HG03196 (cell line): ENCODE results near the gene TEX2.
"Not testable (repeated sequence)": the region's sequence is repeated elsewhere in the genome, so short reads cannot be mapped to it uniquely, and the experiment has no call there.

Experiments
- ATAC-seq: cut with Tn5 transposase; IDR thresholded peaks from one replicate; pipeline ENCODE4 v1.9.1; 2021; ENCODE audit not compliant: unreplicated experiment

TEX2 gene

DNA sequence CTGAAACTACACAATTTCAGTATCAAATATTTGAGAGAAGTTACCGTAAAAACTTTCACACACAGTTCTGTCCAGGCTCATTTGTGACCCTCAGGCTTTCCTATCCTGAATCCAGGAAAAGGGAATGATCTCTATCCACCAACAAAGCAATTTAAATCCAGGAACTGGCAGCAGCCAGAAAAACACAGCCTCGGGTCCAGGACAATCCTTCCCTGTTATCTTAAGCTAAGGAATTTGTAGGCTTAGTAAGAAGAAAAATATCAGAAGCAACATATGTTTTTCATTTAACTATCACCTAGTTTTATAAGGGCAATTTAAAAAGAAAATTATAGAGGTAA, 47.1 kb downstream of the TEX2 start:
- no peak for ATAC-seq

DNA sequence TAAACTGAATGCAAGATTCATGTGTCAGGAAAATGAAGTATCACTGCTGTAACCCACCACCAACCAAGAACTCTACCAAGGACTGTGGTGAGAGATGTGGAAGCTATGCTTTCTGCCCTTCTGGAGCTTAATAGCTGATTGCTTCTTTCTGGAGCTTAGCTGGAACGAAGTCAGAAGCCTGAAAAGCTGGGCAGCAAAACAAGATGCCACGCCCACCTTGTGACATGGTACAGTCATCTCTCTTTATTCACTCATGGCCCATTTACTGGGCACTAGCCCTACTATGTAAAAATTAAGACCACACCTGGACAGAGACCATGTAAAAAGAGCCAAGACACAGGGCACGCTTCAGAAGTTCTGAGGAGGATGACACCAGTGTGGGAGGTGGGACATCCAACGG, 48.1 kb downstream of the TEX2 start:
- ATAC-seq, result no peak

DNA sequence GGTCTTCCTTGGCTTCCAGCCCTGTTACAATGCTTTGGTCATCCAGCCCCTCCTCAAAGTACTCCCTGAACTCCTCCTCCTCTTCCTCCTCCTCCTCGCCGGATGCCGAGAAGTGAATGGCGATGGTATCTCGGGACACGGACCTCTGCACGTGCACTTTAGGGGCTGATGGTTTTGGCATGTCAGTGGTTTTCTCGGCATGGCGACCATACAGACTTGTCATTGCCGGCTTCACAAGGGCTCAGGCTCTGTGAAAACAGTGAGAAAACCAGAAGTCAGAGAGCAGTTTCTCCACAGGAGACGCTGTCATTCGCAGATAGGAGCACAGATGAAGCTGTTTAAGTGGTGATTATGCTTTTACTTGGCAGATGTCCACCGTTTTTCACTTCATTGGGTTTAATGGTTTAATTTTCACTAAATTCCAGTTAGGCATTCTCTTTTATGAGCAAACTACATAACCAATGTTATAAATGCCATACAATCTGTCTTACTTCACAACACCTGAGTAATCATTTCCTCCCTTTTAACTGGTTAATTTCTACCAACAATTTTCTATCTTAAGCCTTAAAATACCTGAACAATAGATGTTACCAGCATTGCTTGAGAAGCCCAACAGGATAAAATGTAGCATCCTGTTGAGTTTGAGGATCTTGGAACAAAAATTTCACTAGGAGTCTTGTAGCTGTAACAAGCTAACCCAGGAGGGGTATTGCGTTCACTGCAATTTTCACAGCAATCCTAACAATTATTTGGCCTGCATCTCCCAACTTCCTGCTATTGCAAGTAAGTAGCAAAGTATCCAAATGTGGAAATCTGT, 48.9 kb downstream of the TEX2 start:
- no peak for ATAC-seq

DNA sequence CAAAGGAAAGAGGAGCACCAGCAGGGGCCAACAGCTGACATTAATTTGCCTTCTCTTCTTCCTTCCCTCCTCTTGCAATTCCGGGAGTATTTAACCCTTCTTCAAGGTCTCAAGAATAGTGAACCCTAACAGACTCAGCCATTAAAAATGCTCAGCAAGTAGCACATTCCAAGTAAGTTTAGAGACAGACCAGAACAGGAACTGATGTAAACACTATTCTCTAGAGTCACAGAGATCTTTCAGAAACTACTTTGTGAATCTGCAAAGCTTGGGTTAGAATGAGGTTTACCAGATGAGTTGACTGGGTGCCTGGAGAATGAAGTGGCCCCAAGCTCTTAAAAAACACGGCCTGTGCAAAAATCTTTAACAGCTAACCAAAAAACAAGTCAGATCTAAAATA, 50.9 kb downstream of the TEX2 start:
- no peak for ATAC-seq

DNA sequence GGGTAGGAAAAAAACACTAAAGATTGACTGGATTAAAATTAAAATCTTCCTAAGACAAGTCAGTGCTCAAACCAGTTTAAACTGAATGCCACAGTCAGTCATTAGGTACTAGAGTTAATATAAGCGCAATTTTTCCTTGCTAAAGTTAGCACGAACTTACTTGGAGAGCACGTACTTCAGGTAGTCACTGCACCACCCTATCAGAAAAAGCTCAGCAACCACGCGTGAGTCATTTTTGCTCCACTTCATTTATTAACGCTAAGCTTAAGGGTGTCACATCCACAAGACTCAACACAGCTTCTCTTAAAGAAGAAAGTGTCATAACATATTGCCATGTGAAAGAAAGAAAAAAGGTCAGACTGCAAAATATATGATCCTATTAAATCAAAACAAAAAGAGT, 53.1 kb downstream of the TEX2 start:
- ATAC-seq, result no peak

DNA sequence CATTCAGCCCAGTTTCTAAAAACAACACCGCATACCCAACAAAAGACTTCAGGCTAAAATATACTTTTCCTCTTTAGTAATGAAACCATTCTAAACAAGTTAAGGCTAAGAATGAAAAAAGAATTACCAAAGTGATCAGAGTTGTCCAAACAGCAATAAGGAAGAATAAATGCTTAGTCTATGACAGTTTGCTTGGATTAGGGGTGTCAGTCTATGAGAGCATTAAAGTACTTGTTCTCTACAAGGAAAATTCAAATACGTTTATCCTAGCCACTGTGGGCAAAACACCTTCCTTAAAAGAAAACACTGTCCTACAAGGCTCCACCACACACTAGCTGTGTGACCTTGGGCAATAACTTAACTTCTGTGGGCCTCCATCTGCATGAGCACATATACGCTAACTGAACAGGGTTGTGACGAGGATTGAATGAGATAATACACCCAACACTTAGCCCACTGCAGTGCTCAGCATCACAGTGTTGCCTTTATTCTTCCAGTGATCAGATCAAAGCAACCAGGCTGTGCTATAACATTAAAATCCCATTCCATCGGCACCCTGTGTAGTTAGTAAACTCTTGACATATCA, 53.6 kb downstream of the TEX2 start:
- no peak for ATAC-seq

DNA sequence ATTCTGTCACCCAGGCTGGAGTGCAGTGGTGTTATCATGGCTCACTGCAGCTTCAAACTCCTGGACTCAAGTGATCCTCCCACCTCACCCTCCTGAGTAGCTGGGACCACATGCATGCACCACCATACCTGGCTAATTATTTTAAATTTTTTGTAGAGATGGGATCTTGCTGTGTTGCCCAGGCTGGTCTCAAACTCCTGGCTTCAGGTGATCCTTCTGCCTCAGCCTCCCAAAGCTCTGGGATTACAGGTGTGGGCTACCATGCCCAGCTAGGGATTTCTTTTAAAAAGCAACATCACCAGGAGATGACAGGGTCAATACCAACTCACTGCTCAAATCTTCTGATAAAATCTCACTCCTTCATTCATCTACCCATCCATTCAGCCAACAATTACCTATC, 54.4 kb downstream of the TEX2 start:
- not testable (repeated sequence) for ATAC-seq

DNA sequence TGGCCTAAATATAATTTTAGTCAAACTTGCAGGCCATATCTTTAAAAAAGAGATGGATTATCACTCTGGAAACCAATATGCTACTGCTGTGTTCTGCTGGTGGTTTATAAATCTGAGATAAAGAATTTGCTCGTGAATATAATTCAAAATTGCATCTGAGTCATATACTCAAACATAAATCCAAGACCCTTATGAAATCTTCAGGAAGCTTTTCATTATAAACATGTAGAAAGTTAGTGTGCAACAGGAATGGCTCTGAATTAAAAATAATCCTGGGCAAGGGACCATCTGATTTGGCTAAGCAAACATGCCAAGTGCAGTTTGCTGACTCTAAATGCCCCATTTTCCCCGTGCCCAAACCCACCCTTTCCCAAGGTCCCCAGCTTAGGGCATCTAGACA, 57.3 kb downstream of the TEX2 start:
- ATAC-seq, result no peak

DNA sequence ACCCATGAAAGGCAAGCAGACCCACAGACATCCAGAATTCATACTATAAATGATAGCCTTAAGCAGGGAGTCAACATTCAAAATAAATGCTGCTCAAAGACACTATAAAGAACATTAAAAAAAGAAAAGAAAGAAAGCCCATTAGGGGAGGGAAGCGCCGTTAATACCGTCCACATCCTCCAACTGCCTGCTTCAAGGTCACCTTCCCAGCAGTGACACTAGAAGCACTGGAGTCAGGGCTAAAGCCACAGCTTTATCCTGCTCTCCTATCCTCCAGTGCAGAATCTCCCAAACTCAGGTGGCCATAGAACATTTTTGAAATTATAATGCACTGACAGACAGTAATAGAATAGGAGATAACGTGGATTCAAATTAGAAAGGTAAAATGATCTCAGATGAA, 59.4 kb downstream of the TEX2 start:
- no peak for ATAC-seq

DNA sequence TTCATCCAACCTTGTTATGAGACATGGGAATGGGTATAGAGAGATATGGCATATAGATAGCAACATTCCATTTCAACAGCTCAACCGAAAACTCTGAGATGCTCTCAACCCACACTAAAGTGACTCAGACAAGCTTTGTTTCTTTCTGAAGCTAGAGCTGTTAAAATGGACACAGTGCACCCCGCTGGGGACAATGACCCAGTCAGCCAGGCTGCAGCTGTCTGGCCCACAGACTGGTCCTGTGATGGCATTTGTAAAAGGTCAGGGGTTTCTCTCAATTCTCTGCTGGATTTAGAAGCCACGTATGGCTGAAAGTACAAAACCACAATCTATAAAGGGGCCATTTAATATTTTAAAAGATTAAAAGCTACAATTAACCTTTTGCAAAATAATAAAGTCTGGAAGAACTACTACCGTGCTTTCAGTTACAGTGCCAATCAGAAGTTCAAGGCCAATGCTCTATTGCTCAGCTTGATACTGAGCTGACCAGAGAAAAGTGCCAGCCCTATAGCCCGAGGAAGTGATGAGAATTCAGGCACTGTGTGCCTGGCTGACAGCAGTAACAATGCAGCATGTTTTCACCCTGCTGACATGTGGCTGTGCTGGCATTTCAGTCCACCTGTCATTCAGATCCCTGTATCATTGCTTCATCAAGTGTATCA, 60.2 kb downstream of the TEX2 start:
- ATAC-seq, result no peak

DNA sequence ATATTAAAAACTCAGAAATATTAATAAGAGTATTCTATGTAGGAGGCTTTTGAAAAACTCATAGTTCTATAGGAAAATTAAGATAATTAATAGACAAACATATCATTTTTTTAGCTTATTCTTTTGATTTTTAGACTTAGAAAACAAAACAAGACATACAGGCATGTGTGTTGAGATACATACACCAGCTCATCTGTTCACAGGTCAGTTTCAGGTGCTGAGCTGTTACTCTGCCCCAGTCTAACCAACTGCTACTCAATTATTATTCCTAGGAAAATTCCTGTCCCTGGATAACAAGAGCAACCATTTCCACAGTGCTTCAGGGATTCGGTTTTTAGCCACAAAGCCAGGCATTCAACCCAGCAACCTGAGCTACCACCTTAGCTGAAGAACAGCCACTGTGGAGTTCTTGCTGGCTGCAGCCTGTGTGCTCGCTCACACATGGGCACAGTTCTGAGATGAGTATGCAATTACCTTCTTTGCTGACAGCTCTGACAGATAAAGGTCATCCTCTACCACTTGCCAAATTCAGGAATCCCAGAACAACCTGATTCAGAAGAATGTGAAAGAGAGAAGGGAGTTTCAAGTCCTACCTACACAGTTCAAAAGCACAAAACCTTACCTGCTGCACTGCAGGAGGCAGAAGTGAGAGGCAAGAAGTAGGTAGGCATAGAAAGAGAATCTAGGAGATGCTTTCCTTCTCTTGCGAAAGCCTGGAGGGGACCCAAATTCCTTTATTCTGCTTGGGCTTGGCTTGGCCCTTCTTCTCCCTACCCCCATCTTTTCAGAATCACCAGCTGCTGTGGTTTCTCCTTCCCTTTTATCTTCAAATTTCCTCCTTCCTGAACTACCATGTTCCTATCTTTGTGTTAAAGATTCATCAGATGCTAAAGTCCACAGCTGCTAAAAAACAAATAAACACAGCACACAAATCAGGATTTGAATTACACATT, 62.7 kb downstream of the TEX2 start:
- no peak for ATAC-seq

DNA sequence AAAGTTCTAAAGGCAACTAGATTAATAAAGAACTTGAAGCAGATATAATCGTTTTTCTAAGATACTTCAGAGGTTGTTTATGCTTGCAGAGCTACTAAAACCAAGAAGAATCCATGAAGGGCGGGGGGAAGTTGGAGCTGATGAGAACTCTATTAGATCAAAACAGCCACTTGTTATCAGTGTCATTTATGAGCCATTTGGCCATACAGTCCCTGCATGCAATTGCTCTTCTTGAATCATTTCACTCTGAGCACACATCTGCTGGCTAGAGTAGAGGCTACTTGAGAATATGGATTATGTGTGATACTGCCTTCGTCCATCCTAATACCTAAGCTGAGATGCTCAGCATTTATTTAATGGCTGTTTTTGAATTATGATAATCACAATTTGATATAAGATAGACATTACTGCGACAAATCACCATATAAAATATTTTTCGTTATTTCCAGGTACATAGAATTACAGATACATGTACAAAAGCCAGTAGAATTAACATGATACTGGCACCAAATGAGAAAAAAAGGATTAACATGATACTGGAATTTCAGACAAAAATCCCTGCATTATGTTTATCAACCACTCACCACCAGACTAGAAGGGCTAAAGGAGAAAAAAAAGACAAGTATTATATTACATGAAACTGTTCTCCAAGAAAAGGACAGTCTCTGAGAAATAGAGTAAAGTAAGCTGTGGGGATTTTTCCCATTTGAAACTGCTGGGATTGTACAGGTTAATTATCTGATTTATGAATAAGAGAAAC, 64.5 kb downstream of the TEX2 start:
- no peak for ATAC-seq

DNA sequence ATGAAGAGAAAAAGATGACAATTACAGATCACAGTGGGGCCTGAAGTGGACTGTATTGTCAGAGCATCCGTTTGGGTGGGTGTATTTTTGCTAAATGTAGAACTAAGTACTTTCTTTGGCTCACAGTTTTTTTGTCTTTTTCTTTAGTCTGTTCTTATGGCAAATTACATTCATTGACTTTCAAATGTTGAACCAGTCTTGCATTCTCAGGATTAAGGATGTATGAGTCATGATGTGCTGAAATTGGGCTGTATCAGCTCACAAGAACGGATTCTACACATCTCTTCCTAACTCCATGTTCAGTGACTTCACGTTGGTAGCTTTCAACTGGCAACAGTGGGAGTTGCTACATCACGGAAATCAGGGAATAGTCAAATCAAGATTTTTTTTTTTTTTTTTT, 66.5 kb downstream of the TEX2 start:
- no peak for ATAC-seq

DNA sequence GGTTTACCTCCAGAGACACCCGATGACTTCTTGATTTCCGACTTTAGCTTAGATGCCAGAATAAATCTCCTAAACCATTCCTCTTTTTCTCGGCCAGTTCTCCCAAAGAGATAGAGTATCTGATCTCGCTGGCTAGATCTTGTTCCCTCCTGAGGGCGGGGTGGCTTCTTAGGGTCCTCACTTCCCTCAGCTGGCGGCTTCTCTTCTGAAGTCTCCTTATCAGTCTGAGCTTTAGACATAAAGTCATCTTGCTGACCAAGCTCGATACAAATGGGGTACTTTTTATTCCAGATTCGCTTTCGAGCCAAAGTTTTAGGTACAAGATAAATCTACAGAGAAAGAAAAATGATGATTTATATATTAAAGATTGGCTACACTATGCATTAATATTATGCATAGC, 69.5 kb downstream of the TEX2 start:
- ATAC-seq, result no peak

DNA sequence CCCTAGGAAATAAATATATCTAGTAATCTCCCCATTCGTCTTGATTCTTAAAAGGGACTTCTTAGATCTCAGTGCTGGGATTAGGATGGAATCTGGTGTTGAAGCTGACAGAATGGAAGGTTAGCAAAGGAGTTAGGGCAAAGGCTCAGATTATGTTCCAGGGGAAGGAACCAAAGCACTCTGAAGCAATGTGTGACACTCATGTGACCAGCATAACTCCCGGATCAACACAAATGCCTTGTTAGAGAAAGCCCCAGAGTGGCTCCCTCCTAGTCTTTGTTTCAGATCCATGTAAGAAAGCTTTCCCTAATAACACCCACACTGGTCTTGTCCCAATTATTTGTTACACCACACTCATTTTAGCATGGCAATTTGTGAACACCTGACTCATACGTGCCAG, 70.5 kb downstream of the TEX2 start:
- no peak for ATAC-seq

DNA sequence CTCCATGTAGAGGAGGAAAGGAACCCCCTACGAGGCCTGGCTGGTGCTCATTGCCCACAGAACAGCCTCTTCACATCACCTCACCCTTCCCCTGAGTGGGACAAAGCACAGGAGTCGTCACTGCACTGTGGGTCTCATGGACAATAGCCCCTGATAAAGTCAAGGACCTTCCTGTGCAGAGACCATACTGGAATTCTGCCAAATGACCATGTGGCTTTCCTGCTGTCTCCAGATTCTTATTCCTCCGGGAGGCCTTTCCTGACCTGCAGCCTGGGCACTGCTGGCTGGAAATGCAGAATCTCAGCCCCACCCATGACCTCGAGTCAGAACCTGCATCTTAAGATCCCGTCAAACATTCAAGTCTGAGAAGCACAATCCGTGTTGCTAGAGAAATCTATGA, 72.6 kb downstream of the TEX2 start:
- no peak for ATAC-seq

DNA sequence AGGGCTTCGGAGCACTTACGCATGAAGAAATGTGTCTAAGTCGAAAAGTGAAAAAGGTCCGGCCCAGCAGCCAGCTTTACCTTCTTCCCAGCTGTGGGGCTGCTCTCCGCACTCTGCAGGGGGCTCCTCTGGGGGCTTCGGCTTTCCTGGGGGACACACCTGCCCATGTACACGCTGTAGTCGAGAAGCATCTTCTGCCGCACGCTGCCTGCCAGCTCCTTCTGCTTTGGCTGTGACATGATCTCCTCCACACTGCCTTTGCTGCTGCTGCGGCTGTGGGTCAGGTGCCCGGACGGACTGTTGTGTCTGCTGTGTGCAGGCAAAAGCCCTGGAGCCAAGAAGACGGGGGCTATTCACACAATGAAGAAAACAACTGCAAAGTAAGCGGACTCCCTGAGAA, 75.0 kb downstream of the TEX2 start:
- ATAC-seq, result no peak

DNA sequence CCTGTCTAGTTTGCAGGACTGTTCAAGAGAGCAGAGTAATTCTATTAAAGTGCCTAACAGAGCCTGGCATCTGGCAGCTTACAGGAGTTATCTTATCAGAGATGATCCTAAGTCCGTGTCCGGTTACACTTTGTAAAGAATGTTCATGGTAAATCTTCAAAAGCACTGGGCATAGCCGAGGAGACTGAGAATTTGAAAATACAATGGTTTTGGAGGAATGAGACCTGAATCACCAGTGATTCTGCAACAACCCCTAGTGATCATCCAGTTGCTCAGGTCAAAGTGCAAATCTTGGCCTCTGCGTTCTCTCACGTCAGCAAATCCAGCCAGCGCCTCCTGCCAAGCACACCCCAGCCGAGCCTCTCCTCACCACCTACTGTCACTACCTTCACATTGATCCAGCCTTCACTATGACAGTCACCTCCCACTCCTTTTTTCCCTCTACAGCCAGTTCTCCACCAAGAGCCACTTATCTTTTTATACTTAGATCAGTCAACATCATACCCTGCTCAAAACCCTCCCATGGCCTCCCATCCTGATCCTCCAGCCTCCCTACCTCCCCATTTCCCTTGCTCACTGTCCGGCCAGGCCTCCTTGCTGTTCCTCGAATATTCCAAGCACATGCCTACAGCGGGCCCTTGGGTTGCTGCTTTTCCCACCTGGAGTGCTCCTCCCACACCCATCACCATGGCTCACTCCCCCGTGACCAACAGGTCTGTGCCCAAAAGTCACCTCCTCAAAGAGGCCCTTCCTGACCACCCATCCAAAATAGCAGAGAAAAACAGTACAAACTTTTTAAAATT, 75.8 kb downstream of the TEX2 start:
- no peak for ATAC-seq

DNA sequence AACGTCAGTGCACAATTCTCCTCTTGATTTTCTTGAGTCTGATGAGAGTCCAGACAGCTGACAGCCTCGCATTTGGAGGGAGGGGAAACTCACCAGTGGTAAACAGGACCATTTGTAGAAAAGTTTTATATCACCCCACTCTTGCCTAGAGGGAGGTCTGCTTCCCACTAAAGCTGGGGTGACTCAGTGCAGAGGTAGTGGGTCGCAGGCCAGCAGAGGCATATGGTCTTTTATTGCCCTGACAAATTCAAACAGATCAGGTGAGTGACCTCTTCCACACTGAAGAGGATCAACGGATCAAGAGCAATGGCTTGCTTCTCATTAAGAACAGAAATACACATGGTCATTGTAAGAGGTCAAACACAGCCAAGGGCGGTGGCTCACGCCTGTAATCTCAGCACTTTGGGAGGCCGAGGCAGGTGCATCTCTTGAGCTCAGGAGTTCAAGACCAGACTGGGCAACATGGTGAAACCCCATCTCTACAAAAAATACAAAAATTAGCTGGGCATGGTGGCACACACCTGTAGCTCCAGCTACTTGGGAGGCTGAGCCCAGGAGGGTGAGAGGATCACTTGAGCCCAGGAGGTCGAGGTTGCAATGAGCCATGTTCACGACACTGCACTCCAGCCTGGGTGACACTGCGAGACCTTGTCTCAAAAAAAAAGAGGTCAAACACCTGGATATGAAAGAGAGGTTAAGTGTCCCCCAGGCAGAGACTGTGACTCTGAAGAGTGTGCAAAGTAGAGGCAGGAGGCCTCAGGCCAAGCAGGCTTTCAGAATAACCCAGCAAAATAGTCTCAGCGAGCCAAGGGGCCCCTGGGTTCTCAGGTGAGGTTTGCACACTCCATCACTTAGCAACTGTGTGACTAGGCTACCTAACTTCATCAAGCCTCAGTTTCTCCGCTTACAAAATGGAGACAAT, 76.6 kb downstream of the TEX2 start:
- ATAC-seq, result no peak
